HCT116 (cell line): ENCODE data around the gene ACP5. TPM values are rescaled to one million over a fixed set of nuclear protein-coding genes. Genes with fewer than 3 reads are reported as not detected.

ENCODE experiments used
- ATAC-seq: fragments of 200-7000 bp; cut with Tn5 transposase; 2 replicates; pipeline ENCODE4 v1.9.1; 2020; ENCODE audit warnings: mild to moderate bottlenecking, moderate library complexity
- BruUV-seq: library from RNA; stranded (reverse); fragments of 400-500 nt; replicated peaks from 2 replicates; lab custom pipeline; 2021; lab: Mats Ljungman, UMichigan
- CTCF ChIA-PET: fragments of 300-600 bp; sonication (Branson Sonifier 250); formaldehyde crosslinking; loops from one replicate; lab custom pipeline; 2021; ENCODE audit warnings: antibody characterized with exemption; lab: Charles Lee
- POLR2A ChIA-PET: fragments of 300-600, 350-600 bp; sonication (Branson Sonifier 250); formaldehyde crosslinking; loops from one replicate; lab custom pipeline; 2021; ENCODE audit warnings: antibody characterized with exemption; lab: Charles Lee
- RAD21 ChIA-PET, 2 experiments: fragments of 300-600 bp; sonication (Branson Sonifier 250); formaldehyde crosslinking; loops; one replicate each; lab custom pipeline; 2023; ENCODE audit warnings: low total read pairs in 2 of 2; ENCODE audit not compliant: uncharacterized antibody in 2 of 2, unreplicated experiment in 2 of 2, low non-redundant PET in 1 of 2; lab: Charles Lee
- DNase-seq: peaks from one replicate; pipeline ENCODE4 v3.0.0-alpha.2; 2010; ENCODE audit warnings: low read depth, low spot score
- H2AFZ ChIP-seq: fragments of 200-600 bp; shearing (Covaris generic), sonication (generic); 2 replicates; pipeline ENCODE4 v1.6.1; 2017; ENCODE audit warnings: low read depth, mixed run types, mixed read lengths, antibody characterized with exemption, low read length; ENCODE audit not compliant: poor library complexity, severe bottlenecking
- H3K27ac ChIP-seq: 2 replicates; pipeline ENCODE4 v1.5.1; 2012; ENCODE audit warnings: low read depth, low read length
- H3K27me3 ChIP-seq: fragments of 200-600 bp; sonication (generic); 2 replicates; pipeline ENCODE4 v1.6.1; 2016; ENCODE audit warnings: mixed run types, low read length, mixed read lengths; ENCODE audit not compliant: insufficient read depth
- H3K36me3 ChIP-seq, 2 experiments: fragments of 200-500 bp in 1 of 2; fragments of 200-600 bp in 1 of 2; sonication (Bioruptor generic) in 1 of 2; sonication (generic) in 1 of 2; 2 replicates each; pipeline versions ENCODE4 v1.5.1 to v1.6.1; 2014 to 2016; ENCODE audit warnings: low read length in 2 of 2, inconsistent platforms in 1 of 2, mixed read lengths in 1 of 2, mixed run types in 1 of 2; ENCODE audit not compliant: insufficient read depth in 2 of 2, control insufficient read depth in 1 of 2
- H3K4me1 ChIP-seq, 2 experiments: fragments of 200-600 bp in 1 of 2; sonication (generic) in 1 of 2; 2 replicates each; pipeline versions ENCODE4 v1.5.1 to v1.6.1; 2012 to 2017; ENCODE audit warnings: low read length in 2 of 2, inconsistent platforms in 1 of 2, mild to moderate bottlenecking in 1 of 2, mixed read lengths in 1 of 2, mixed run types in 1 of 2, moderate library complexity in 1 of 2; ENCODE audit not compliant: insufficient read depth in 2 of 2, control insufficient read depth in 1 of 2
- H3K4me2 ChIP-seq: fragments of 200-600 bp; sonication (generic); 2 replicates; pipeline ENCODE4 v1.6.1; 2017; ENCODE audit warnings: mixed run types, low read length, mixed read lengths
- H3K4me3 ChIP-seq, 2 experiments: fragments of 200-600 bp in 1 of 2; sonication (generic) in 1 of 2; replicated peaks in 1 of 2; 2 replicates each; pipeline ENCODE4 v1.5.1; 2011 to 2016; ENCODE audit warnings: low read length in 2 of 2, control low read depth in 1 of 2, low read depth in 1 of 2, mild to moderate bottlenecking in 1 of 2, mixed read lengths in 1 of 2, mixed run types in 1 of 2
- H3K79me2 ChIP-seq: fragments of 200-600 bp; sonication (generic); 2 replicates; pipeline ENCODE4 v1.6.1; 2017; ENCODE audit warnings: mild to moderate bottlenecking, mixed run types, low read length, moderate library complexity, mixed read lengths; ENCODE audit not compliant: insufficient read depth
- H3K9ac ChIP-seq: fragments of 200-600 bp; sonication (generic); 2 replicates; pipeline ENCODE4 v1.6.1; 2016; ENCODE audit warnings: low read length, mixed read lengths
- H3K9me2 ChIP-seq: fragments of 200-600 bp; sonication (generic), shearing (Covaris generic); 2 replicates; pipeline ENCODE4 v1.6.1; 2017; ENCODE audit warnings: mixed run types, mild to moderate bottlenecking, moderate library complexity; ENCODE audit not compliant: insufficient read depth
- H3K9me3 ChIP-seq, 2 experiments: fragments of 200-500 bp in 1 of 2; fragments of 200-600 bp in 1 of 2; sonication (Bioruptor generic) in 1 of 2; sonication (generic) in 1 of 2; 2 replicates each; pipeline ENCODE4 v1.6.1; 2014 to 2017; ENCODE audit warnings: low read length in 2 of 2, mixed read lengths in 2 of 2, inconsistent platforms in 1 of 2, low read depth in 1 of 2, mild to moderate bottlenecking in 1 of 2, mixed run types in 1 of 2, moderate library complexity in 1 of 2; ENCODE audit not compliant: control insufficient read depth in 1 of 2, insufficient read depth in 1 of 2
- H4K20me1 ChIP-seq: fragments of 200-600 bp; sonication (generic), shearing (Covaris generic); 2 replicates; pipeline ENCODE4 v1.6.1; 2017; ENCODE audit warnings: mixed run types, mild to moderate bottlenecking, moderate library complexity; ENCODE audit not compliant: insufficient read depth
- ATF3 ChIP-seq: IDR thresholded peaks from 2 replicates; pipeline ENCODE4 v1.6.1; 2012
- CEBPB ChIP-seq: IDR thresholded peaks from 2 replicates; pipeline ENCODE4 v1.6.1; 2012; ENCODE audit warnings: low read depth
- EGR1 ChIP-seq: IDR thresholded peaks from 2 replicates; pipeline ENCODE4 v1.6.1; 2012; ENCODE audit warnings: low read depth
- ELF1 ChIP-seq: IDR thresholded peaks from 2 replicates; pipeline ENCODE4 v1.6.1; 2012; ENCODE audit warnings: low read depth, borderline replicate concordance
- MAX ChIP-seq: IDR thresholded peaks from 2 replicates; pipeline ENCODE4 v1.6.1; 2012
- SP1 ChIP-seq: IDR thresholded peaks from 2 replicates; pipeline ENCODE4 v1.6.1; 2012; ENCODE audit warnings: low read depth
- ZBTB33 ChIP-seq: IDR thresholded peaks from 2 replicates; pipeline ENCODE4 v1.6.1; 2011; ENCODE audit warnings: mild to moderate bottlenecking, low read length, moderate library complexity; ENCODE audit not compliant: insufficient replicate concordance; ENCODE audit errors: extremely low read depth
- ZNF274 ChIP-seq: fragments of 200-500 bp; sonication (Bioruptor generic); IDR thresholded peaks from 2 replicates; pipeline ENCODE4 v1.6.1; 2014; ENCODE audit warnings: mild to moderate bottlenecking, low read depth, low read length, inconsistent platforms
- intact Hi-C: fragments of 100-400 bp; cut with micrococcal nuclease; formaldehyde crosslinking; loops from 2 replicates; pipeline ENCODE4 v1.10.0; 2022
- total RNA-seq: library from RNA; stranded (reverse); gene quantifications from one replicate; pipeline ENCODE4 v1.2.1, GENCODE V29; 2021; ENCODE audit not compliant: unreplicated experiment

Gene ACP5
- total RNA-seq, 1 experiment from 2014 or later, result 1.2 TPM

- H3K9me2 ChIP-seq, result no peaks in the 10 kb centered on the region
- no peaks in the 10 kb centered on the region for H3K79me2 ChIP-seq
- H3K36me3 ChIP-seq, result no peaks in the 10 kb centered on the region
- ChIA-PET POLR2A (no interaction called here), RAD21 (no interaction called here), CTCF (no interaction called here)
- no peaks in the 10 kb centered on the region for H4K20me1 ChIP-seq
- DNase-seq (no peak), ATAC-seq (0 out of 2 replicates have a peak, but pooled peaks have one; percentile 30)
- TF ChIP-seq ZBTB33 (no peak), SP1 (no peak), MAX (no peak), ATF3 (no peak), EGR1 (no peak), CEBPB (no peak), ZNF274 (no peak), ELF1 (no peak)
- intact Hi-C loops, result loop anchor here (1.0 kb wide), 1 partner anchor 92 kb away; no protein-coding TSS in a partner anchor
- H3K27ac ChIP-seq, result no peak overlapping the region
- no peak overlapping the region for H2AFZ ChIP-seq
- H3K9ac ChIP-seq, result no peak overlapping the region
- no TSS peak for BruUV-seq
- H3K4me2 ChIP-seq, result peak overlapping the region; percentile 40
- no peaks in the 10 kb centered on the region for H3K9me3 ChIP-seq
- no peaks in the 10 kb centered on the region for H3K27me3 ChIP-seq
- peaks cover 0 to 4% of the 10 kb centered on the region in 2 experiments; a peak in 1 of 4 replicates for H3K4me1 ChIP-seq
- no peak overlapping the region for H3K4me3 ChIP-seq
Observed at GRCh38 chr19:11587975-11588631, 10.7 kb upstream of the ACP5 start.
